Peyer's patch (tissue), 4 donors: Measurements from ENCODE around the gene YIPF1. TPM values are rescaled to one million over a fixed set of nuclear protein-coding genes. Genes with fewer than 3 reads are reported as not detected.

Experiments used
- DNase-seq, 3 donors: peaks; one replicate each; pipeline ENCODE4 v3.0.0-alpha.2; 2017 to 2019
- H3K27ac ChIP-seq, 4 donors: fragments of 200-600 bp; sonication (generic); one replicate each; pipeline ENCODE4 v1.5.1; 2016 to 2019
- H3K27me3 ChIP-seq, 2 donors: fragments of 200-600 bp; sonication (generic); one replicate each; pipeline ENCODE4 v1.5.1; 2019
- H3K36me3 ChIP-seq, 3 donors: fragments of 200-600 bp; sonication (generic); one replicate each; pipeline ENCODE4 v1.5.1; 2016 to 2019
- H3K4me1 ChIP-seq, 4 donors: fragments of 200-600 bp; sonication (generic); one replicate each; pipeline ENCODE4 v1.5.1; 2016 to 2019
- H3K4me3 ChIP-seq, 4 donors: fragments of 200-600 bp; sonication (generic); 1 replicate in 3 of 4; 2 replicates in 1 of 4; pipeline ENCODE4 v1.5.1; 2016 to 2019; ENCODE audit warnings: mild to moderate bottlenecking in 1 of 4
- H3K9me3 ChIP-seq, 4 donors: fragments of 200-600 bp; sonication (generic); one replicate each; pipeline ENCODE4 v1.5.1; 2016 to 2019; ENCODE audit warnings: mild to moderate bottlenecking in 1 of 4
- CTCF ChIP-seq, 6 experiments: fragments of 450-650 bp in 4 of 6; fragments of 200-600 bp in 2 of 6; sonication (generic) in 1 of 6; IDR thresholded peaks; one replicate each; pipeline ENCODE4 v1.5.1; 2017 to 2019; ENCODE audit warnings: antibody characterized with exemption in 6 of 6, mild to moderate bottlenecking in 3 of 6, moderate library complexity in 1 of 6
- POLR2A ChIP-seq, 2 donors: fragments of 450-650 bp; IDR thresholded peaks; one replicate each; pipeline ENCODE4 v1.5.1; 2017; ENCODE audit warnings: antibody characterized with exemption in 2 of 2, mild to moderate bottlenecking in 2 of 2, moderate library complexity in 2 of 2
- total RNA-seq, 4 donors: library from RNA; depleted of rRNA; stranded (reverse); fragments of >200 nt; gene quantifications; one replicate each; pipeline ENCODE4 v1.1.0, GENCODE V29; 2016

The YIPF1 gene
- total RNA-seq, 4 donors from 2014 or later, result 10.7 to 35.9 (median 20.4) TPM

- no peak for DNase-seq
- TF ChIP-seq POLR2A (IDR thresholded peaks at IDR 0.05) (no peak), CTCF (IDR thresholded peaks at IDR 0.05) (no peak)
- H3K4me1 ChIP-seq, result no peaks in the 10 kb centered on the region
- H3K4me3 ChIP-seq, result no peak overlapping the region
- peaks cover 0 to 27% (median 0%) of the 10 kb centered on the region in 3 donors for H3K36me3 ChIP-seq
- H3K27ac ChIP-seq, result no peak overlapping the region
- no peaks in the 10 kb centered on the region for H3K27me3 ChIP-seq
- H3K9me3 ChIP-seq, result peaks cover 0 to 6% (median 0%) of the 10 kb centered on the region in 4 donors
These were observed 41.3 kb upstream of the YIPF1 start for GRCh38 chr1:53930932-53931331.

GRCh38 chr1:53929246-53929960, 39.8 kb upstream of the YIPF1 start:
- Histone ChIP-seq H3K9me3 (peaks cover 0 to 3% (median 0%) of the 10 kb centered on the region in 4 donors), H3K27me3 (no peaks in the 10 kb centered on the region), H3K36me3 (peaks cover 0 to 22% (median 0%) of the 10 kb centered on the region in 3 donors), H3K27ac (no peak overlapping the region), H3K4me3 (no peak overlapping the region), H3K4me1 (no peaks in the 10 kb centered on the region)
- no peak for DNase-seq
- TF ChIP-seq CTCF (IDR thresholded peaks at IDR 0.05), result no peak
- no peak for TF ChIP-seq POLR2A (IDR thresholded peaks at IDR 0.05)

GRCh38 chr1:53927376-53927881, 37.8 kb upstream of the YIPF1 start:
- no peak overlapping the region for H3K4me3 ChIP-seq
- no peaks in the 10 kb centered on the region for H3K4me1 ChIP-seq
- DNase-seq, result no peak
- H3K9me3 ChIP-seq, result peaks cover 0 to 3% (median 0%) of the 10 kb centered on the region in 4 donors
- peaks cover 0 to 33% (median 0%) of the 10 kb centered on the region in 3 donors for H3K36me3 ChIP-seq
- H3K27ac ChIP-seq, result no peak overlapping the region
- H3K27me3 ChIP-seq, result no peaks in the 10 kb centered on the region
- no peak for TF ChIP-seq POLR2A (IDR thresholded peaks at IDR 0.05)
- no peak for TF ChIP-seq CTCF (IDR thresholded peaks at IDR 0.05)

GRCh38 chr1:53919675-53920066, 30.1 kb upstream of the YIPF1 start:
- Histone ChIP-seq H3K9me3 (no peaks in the 10 kb centered on the region), H3K36me3 (peaks cover 0 to 10% (median 0%) of the 10 kb centered on the region in 3 donors), H3K27me3 (no peaks in the 10 kb centered on the region), H3K27ac (no peak overlapping the region), H3K4me3 (no peak overlapping the region), H3K4me1 (no peaks in the 10 kb centered on the region)
- TF ChIP-seq CTCF (IDR thresholded peaks at IDR 0.05) (no peak), POLR2A (IDR thresholded peaks at IDR 0.05) (no peak)
- no peak for DNase-seq

GRCh38 chr1:53918343-53918742, 28.7 kb upstream of the YIPF1 start:
- no peak overlapping the region for H3K4me3 ChIP-seq
- TF ChIP-seq CTCF (IDR thresholded peaks at IDR 0.05), result no peak
- no peak for TF ChIP-seq POLR2A (IDR thresholded peaks at IDR 0.05)
- no peaks in the 10 kb centered on the region for H3K4me1 ChIP-seq
- no peaks in the 10 kb centered on the region for H3K27me3 ChIP-seq
- DNase-seq, result no peak
- no peak overlapping the region for H3K27ac ChIP-seq
- no peaks in the 10 kb centered on the region for H3K9me3 ChIP-seq
- peaks cover 0 to 7% (median 0%) of the 10 kb centered on the region in 3 donors for H3K36me3 ChIP-seq
